ENCODE data around the gene IL2RA. TPM values are rescaled to one million over a fixed set of nuclear protein-coding genes. Genes with fewer than 3 reads are reported as not detected.

IL2RA gene
- total RNA-seq, 1 donor: not detected

DNA sequence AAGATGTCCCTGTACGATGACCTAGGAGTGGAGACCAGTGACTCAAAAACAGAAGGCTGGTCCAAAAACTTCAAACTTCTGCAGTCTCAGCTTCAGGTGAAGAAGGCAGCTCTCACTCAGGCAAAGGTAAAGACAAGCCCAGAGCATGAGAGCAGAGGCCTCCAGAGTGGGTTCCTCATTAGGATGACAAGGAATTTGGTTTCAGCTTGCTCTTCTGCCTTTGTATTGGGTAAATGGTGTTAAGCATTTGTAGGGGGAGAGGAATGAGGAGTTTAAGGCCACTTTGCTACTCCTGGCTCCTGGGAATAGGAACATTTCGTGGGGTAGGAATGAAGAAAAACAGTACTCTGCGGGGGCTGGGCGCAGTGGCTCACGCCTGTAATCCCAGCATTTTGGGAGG, 34.9 kb upstream of the IL2RA start:
- peaks cover 89% of the 10 kb centered on the region for H3K79me2 ChIP-seq (ENCODE audit: insufficient read depth, low read length)
- TF ChIP-seq, protein P1, sequence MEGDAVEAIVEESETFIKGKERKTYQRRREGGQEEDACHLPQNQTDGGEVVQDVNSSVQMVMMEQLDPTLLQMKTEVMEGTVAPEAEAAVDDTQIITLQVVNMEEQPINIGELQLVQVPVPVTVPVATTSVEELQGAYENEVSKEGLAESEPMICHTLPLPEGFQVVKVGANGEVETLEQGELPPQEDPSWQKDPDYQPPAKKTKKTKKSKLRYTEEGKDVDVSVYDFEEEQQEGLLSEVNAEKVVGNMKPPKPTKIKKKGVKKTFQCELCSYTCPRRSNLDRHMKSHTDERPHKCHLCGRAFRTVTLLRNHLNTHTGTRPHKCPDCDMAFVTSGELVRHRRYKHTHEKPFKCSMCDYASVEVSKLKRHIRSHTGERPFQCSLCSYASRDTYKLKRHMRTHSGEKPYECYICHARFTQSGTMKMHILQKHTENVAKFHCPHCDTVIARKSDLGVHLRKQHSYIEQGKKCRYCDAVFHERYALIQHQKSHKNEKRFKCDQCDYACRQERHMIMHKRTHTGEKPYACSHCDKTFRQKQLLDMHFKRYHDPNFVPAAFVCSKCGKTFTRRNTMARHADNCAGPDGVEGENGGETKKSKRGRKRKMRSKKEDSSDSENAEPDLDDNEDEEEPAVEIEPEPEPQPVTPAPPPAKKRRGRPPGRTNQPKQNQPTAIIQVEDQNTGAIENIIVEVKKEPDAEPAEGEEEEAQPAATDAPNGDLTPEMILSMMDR (IDR thresholded peaks at IDR 0.05; ENCODE audit: extremely low read depth, low read depth, low read length): no peak
- no peak overlapping the region for H2AFZ ChIP-seq (ENCODE audit: low read length)
- H3K4me1 ChIP-seq (ENCODE audit: insufficient read depth, low read length): peaks cover 6% of the 10 kb centered on the region
- H3K4me3 ChIP-seq (ENCODE audit: insufficient read depth, low read length): no peak overlapping the region
- no peak for DNase-seq (ENCODE audit: insufficient read length, low spot score, missing footprints)
- H3K4me2 ChIP-seq (ENCODE audit: insufficient read depth, low read length): no peak overlapping the region
- no peak overlapping the region for H3K27ac ChIP-seq (ENCODE audit: low read depth, low read length)
- H4K20me1 ChIP-seq (ENCODE audit: insufficient read depth, low read length): peaks cover 16% of the 10 kb centered on the region
- H3K36me3 ChIP-seq (ENCODE audit: insufficient read depth, low read length): peaks cover 24% of the 10 kb centered on the region
- H3K9me3 ChIP-seq (ENCODE audit: low read depth, low read length): no peaks in the 10 kb centered on the region
- H3K27me3 ChIP-seq (ENCODE audit: insufficient read depth, low read length): no peaks in the 10 kb centered on the region

DNA sequence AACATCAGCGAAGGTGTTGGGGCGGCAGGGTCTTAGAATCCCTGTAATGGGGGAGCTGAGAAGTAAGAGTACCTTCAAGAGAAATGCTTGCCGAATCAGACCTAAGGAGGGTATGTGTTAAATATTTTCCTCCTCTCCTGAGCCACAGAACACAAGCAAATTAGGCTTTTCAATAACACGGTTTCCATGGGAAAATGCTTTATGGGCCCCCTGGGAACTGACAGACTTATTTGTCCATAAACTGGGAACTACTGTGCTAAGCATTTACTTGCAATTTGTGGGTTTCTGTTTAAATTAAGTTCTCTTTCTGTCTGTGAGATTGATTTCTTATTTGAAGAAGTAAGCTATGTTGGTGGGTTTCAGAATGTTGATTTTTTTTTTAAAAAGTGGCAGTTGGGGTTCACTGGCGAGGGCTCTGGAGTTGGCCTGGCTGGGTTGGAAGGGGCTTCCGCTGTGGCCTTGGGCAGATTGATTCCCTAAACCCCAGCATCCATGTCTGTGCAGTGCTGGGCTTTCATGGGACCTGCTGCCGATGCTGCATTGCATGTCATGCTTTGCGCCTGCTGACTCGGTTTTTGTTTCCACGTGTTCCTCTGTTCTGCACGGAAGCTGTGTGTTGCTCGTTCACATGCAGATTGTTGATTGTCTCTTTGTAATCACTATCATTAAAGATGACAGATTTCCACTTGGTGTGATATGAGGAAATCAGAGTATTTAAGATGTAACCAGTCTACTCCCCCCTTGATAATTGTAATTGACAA, 33.8 kb upstream of the IL2RA start:
- no peaks in the 10 kb centered on the region for H3K9me3 ChIP-seq (ENCODE audit: low read depth, low read length)
- H2AFZ ChIP-seq (ENCODE audit: low read length): no peak overlapping the region
- peak overlapping the region; percentile 21 for H3K27ac ChIP-seq (ENCODE audit: low read depth, low read length)
- H3K4me3 ChIP-seq (ENCODE audit: insufficient read depth, low read length): no peak overlapping the region
- DNase-seq (ENCODE audit: insufficient read length, low spot score, missing footprints): no peak
- peak overlapping the region; percentile 2 for H3K4me2 ChIP-seq (ENCODE audit: insufficient read depth, low read length)
- H3K79me2 ChIP-seq (ENCODE audit: insufficient read depth, low read length): peaks cover 90% of the 10 kb centered on the region
- H3K36me3 ChIP-seq (ENCODE audit: insufficient read depth, low read length): peaks cover 14% of the 10 kb centered on the region
- H3K4me1 ChIP-seq (ENCODE audit: insufficient read depth, low read length): peaks cover 6% of the 10 kb centered on the region
- H4K20me1 ChIP-seq (ENCODE audit: insufficient read depth, low read length): peaks cover 13% of the 10 kb centered on the region
- TF ChIP-seq, protein P1 (IDR thresholded peaks at IDR 0.05; ENCODE audit: extremely low read depth, low read depth, low read length): no peak
- H3K27me3 ChIP-seq (ENCODE audit: insufficient read depth, low read length): no peaks in the 10 kb centered on the region

DNA sequence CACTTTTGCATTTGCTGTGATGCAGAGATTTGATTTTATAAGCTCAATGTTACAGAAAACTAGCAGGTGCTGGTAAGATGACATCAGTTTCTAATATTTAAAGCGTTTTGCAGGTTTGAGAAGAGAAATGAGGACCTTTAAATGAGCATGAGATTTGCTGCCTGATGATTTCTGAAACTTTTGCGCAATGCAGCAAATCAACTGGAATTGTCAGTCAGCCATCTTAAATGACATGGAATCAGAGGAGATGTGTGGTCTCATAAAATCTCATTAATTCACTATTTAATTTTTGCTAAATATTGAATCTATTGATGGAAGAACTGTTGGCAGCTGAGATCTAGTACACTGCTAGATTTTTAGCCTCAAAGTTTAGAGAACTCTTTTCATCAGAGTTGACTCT, 30.6 kb upstream of the IL2RA start:
- Histone ChIP-seq H3K9me3 (ENCODE audit: low read depth, low read length) (no peaks in the 10 kb centered on the region), H2AFZ (ENCODE audit: low read length) (no peak overlapping the region), H3K4me2 (ENCODE audit: insufficient read depth, low read length) (no peak overlapping the region), H4K20me1 (ENCODE audit: insufficient read depth, low read length) (peaks cover 26% of the 10 kb centered on the region), H3K27me3 (ENCODE audit: insufficient read depth, low read length) (peaks cover 2% of the 10 kb centered on the region), H3K36me3 (ENCODE audit: insufficient read depth, low read length) (peaks cover 2% of the 10 kb centered on the region), H3K79me2 (ENCODE audit: insufficient read depth, low read length) (peaks cover 88% of the 10 kb centered on the region), H3K4me1 (ENCODE audit: insufficient read depth, low read length) (peaks cover 20% of the 10 kb centered on the region), H3K27ac (ENCODE audit: low read depth, low read length) (no peak overlapping the region), H3K4me3 (ENCODE audit: insufficient read depth, low read length) (no peak overlapping the region)
- TF ChIP-seq, protein P1 (IDR thresholded peaks at IDR 0.05; ENCODE audit: extremely low read depth, low read depth, low read length): no peak
- no peak for DNase-seq (ENCODE audit: insufficient read length, low spot score, missing footprints)

DNA sequence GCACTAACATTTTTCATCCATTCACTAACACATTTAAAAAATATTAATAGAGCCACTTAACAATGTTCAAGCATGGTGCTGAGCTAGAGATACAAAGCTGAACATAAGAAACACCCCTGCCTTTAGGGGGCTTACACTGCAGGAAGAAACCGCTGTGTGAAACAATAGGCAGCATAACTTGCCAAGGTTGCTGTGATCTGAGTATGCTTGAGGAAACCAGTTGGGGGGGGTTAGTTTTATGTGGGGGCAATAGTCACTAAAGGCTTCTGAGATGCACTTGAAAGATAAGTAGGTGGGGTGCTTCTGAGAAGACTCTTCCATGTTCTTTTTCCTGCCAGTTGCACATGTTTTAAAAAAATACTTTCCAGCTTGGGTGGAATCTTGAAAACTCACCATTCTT, 29.5 kb upstream of the IL2RA start:
- peaks cover 77% of the 10 kb centered on the region for H3K79me2 ChIP-seq (ENCODE audit: insufficient read depth, low read length)
- H3K4me1 ChIP-seq (ENCODE audit: insufficient read depth, low read length): peaks cover 20% of the 10 kb centered on the region
- H2AFZ ChIP-seq (ENCODE audit: low read length): no peak overlapping the region
- H3K4me3 ChIP-seq (ENCODE audit: insufficient read depth, low read length): no peak overlapping the region
- TF ChIP-seq, protein P1 (IDR thresholded peaks at IDR 0.05; ENCODE audit: extremely low read depth, low read depth, low read length): no peak
- peaks cover 4% of the 10 kb centered on the region for H3K27me3 ChIP-seq (ENCODE audit: insufficient read depth, low read length)
- no peak overlapping the region for H3K27ac ChIP-seq (ENCODE audit: low read depth, low read length)
- no peaks in the 10 kb centered on the region for H3K36me3 ChIP-seq (ENCODE audit: insufficient read depth, low read length)
- H4K20me1 ChIP-seq (ENCODE audit: insufficient read depth, low read length): peaks cover 26% of the 10 kb centered on the region
- no peak for DNase-seq (ENCODE audit: insufficient read length, low spot score, missing footprints)
- H3K9me3 ChIP-seq (ENCODE audit: low read depth, low read length): no peaks in the 10 kb centered on the region
- no peak overlapping the region for H3K4me2 ChIP-seq (ENCODE audit: insufficient read depth, low read length)
